Keratinocyte (primary cell): Measurements from ENCODE around the gene FREM2. TPM values are rescaled to one million over a fixed set of nuclear protein-coding genes. Genes with fewer than 3 reads are reported as not detected.
A peak's percentile ranks its signal among the peaks of the same experiment; 100 is the strongest.

Source experiments
- DNase-seq: peaks from one replicate; pipeline ENCODE4 v3.0.0-alpha.2; 2011; ENCODE audit warnings: low read depth, missing footprints, low spot score
- FAIRE-seq: peaks from 2 replicates; lab custom pipeline; 2011; peaks lifted over from hg19 to GRCh38; lab: Jason Lieb, UNC
- H2AFZ ChIP-seq: 2 replicates; pipeline ENCODE4 v1.6.0; 2012; ENCODE audit warnings: low read length, control low read depth, inconsistent platforms; ENCODE audit not compliant: control insufficient read depth
- H3K27ac ChIP-seq: 2 replicates; pipeline ENCODE4 v1.5.1; 2011; ENCODE audit warnings: low read length; ENCODE audit not compliant: control insufficient read depth, insufficient read depth
- H3K27me3 ChIP-seq: 3 replicates; pipeline ENCODE4 v1.6.0; 2011; ENCODE audit warnings: low read length; ENCODE audit not compliant: control insufficient read depth, insufficient read depth; ENCODE audit errors: extremely low read depth
- H3K36me3 ChIP-seq, 2 experiments: 2 replicates in 1 of 2; 3 replicates in 1 of 2; pipeline ENCODE4 v1.5.1; 2011; ENCODE audit warnings: low read length in 2 of 2, mild to moderate bottlenecking in 1 of 2; ENCODE audit not compliant: control insufficient read depth in 2 of 2, insufficient read depth in 2 of 2; ENCODE audit errors: extremely low read depth in 1 of 2
- H3K4me1 ChIP-seq: 3 replicates; pipeline ENCODE4 v1.5.1; 2011; ENCODE audit warnings: low read length; ENCODE audit not compliant: control insufficient read depth, insufficient read depth; ENCODE audit errors: extremely low read depth
- H3K4me2 ChIP-seq: 3 replicates; pipeline ENCODE4 v1.6.0; 2011; ENCODE audit warnings: low read depth, low read length; ENCODE audit not compliant: control insufficient read depth, insufficient read depth; ENCODE audit errors: extremely low read depth
- H3K4me3 ChIP-seq, 3 experiments: fragments of 200-600 bp in 1 of 3; sonication (generic) in 1 of 3; 2 replicates in 2 of 3; 3 replicates in 1 of 3; pipeline ENCODE4 v1.5.1; 2011 to 2016; ENCODE audit warnings: low read length in 3 of 3, mild to moderate bottlenecking in 3 of 3, control low read depth in 2 of 3, inconsistent platforms in 1 of 3, low read depth in 1 of 3, mixed read lengths in 1 of 3, mixed run types in 1 of 3, moderate library complexity in 1 of 3; ENCODE audit not compliant: control insufficient read depth in 2 of 3, insufficient read depth in 2 of 3; ENCODE audit errors: extremely low read depth in 1 of 3
- H3K79me2 ChIP-seq: 2 replicates; pipeline ENCODE4 v1.6.0; 2012; ENCODE audit warnings: low read length; ENCODE audit not compliant: control insufficient read depth, insufficient read depth
- H3K9ac ChIP-seq: 3 replicates; pipeline ENCODE4 v1.6.0; 2011; ENCODE audit warnings: low read length; ENCODE audit not compliant: control insufficient read depth, insufficient read depth; ENCODE audit errors: extremely low read depth
- H3K9me1 ChIP-seq: 3 replicates; pipeline ENCODE4 v1.6.0; 2011; ENCODE audit warnings: low read length; ENCODE audit not compliant: control insufficient read depth, insufficient read depth; ENCODE audit errors: extremely low read depth
- H3K9me3 ChIP-seq: 2 replicates; pipeline ENCODE4 v1.5.1; 2012; ENCODE audit warnings: low read depth, low read length; ENCODE audit not compliant: control insufficient read depth
- H4K20me1 ChIP-seq: 3 replicates; pipeline ENCODE4 v1.6.0; 2011; ENCODE audit warnings: low read length; ENCODE audit not compliant: control insufficient read depth, insufficient read depth; ENCODE audit errors: extremely low read depth
- CTCF ChIP-seq, 3 experiments: IDR thresholded peaks in 1 of 3; conservative IDR thresholded peaks in 1 of 3; optimal IDR thresholded peaks in 1 of 3; 2 replicates in 2 of 3; 3 replicates in 1 of 3; pipeline versions ENCODE3 to v1.5.1; 2011; ENCODE audit warnings: low read length in 3 of 3, mild to moderate bottlenecking in 3 of 3, moderate library complexity in 2 of 3, control low read depth in 1 of 3, inconsistent platforms in 1 of 3; ENCODE audit not compliant: insufficient read depth in 2 of 3; ENCODE audit errors: extremely low read depth in 1 of 3
- EZH2 ChIP-seq: IDR thresholded peaks from one replicate; pipeline ENCODE4 v1.6.1; 2012; ENCODE audit warnings: inconsistent platforms, mild to moderate bottlenecking, low read length, moderate library complexity
- dilution Hi-C: fragments of 300-500 bp; cut with MboI; formaldehyde crosslinking; loops from one replicate; pipeline ENCODE4 v1.7.0; 2020; ENCODE audit warnings: low sequenced_read_pairs; ENCODE audit not compliant: extremely low pct_ligation_motif_present
- polyA plus RNA-seq, 5 experiments: library from polyadenylated mRNA; depleted of rRNA in 3 of 5; stranded (reverse) in 3 of 5; stranded (forward) in 1 of 5; unstranded in 1 of 5; fragments of >200 nt; gene quantifications; 1 replicate in 1 of 5; 2 replicates in 3 of 5; 3 replicates in 1 of 5; pipeline versions ENCODE4 v1.2.1 to v1.2.3, GENCODE V29; 2011 to 2012; ENCODE audit warnings: missing spikeins in 2 of 5, low read depth in 1 of 5, low replicate concordance in 1 of 5

Gene FREM2
- polyA plus RNA-seq, 1 donor (not counting 4 experiments of a cell fraction or from before 2014, with no cell fraction given): 0.01 TPM

GRCh38 chr13:38759390-38759789 lies 72.5 kb downstream of the FREM2 start:
- FAIRE-seq (no peak), DNase-seq (no peak)
- H4K20me1 ChIP-seq: no peaks in the 10 kb centered on the region
- H3K27ac ChIP-seq: no peak overlapping the region
- H3K9me3 ChIP-seq: no peaks in the 10 kb centered on the region
- peaks cover 7% of the 10 kb centered on the region for H3K27me3 ChIP-seq
- dilution Hi-C loops: no loop called here
- H2AFZ ChIP-seq: no peak overlapping the region
- no peak overlapping the region for H3K4me2 ChIP-seq
- H3K4me1 ChIP-seq: no peaks in the 10 kb centered on the region
- H3K36me3 ChIP-seq: no peaks in the 10 kb centered on the region
- H3K9me1 ChIP-seq: no peaks in the 10 kb centered on the region
- H3K79me2 ChIP-seq: no peaks in the 10 kb centered on the region
- TF ChIP-seq CTCF (optimal IDR thresholded peaks at IDR 0.05 in 1 of 3, IDR thresholded peaks at IDR 0.05 in 1 of 3, conservative IDR thresholded peaks at IDR 0.05 in 1 of 3; ENCODE audit: extremely low read depth in 1 of 3, insufficient read depth in 2 of 3, low read length in 3 of 3): no peak
- TF ChIP-seq EZH2: no peak
- no peak overlapping the region for H3K4me3 ChIP-seq
- no peak overlapping the region for H3K9ac ChIP-seq

GRCh38 chr13:38763446-38764381 lies 76.8 kb downstream of the FREM2 start:
- no peaks in the 10 kb centered on the region for H4K20me1 ChIP-seq
- dilution Hi-C loops: no loop called here
- FAIRE-seq: peak; percentile 86
- no peak overlapping the region for H3K9ac ChIP-seq
- H2AFZ ChIP-seq: peak overlapping the region; percentile 59
- H3K36me3 ChIP-seq: no peaks in the 10 kb centered on the region
- H3K4me2 ChIP-seq: peak overlapping the region; percentile 11
- no peak overlapping the region for H3K27ac ChIP-seq
- H3K4me3 ChIP-seq: no peak overlapping the region
- no peak for DNase-seq
- no peaks in the 10 kb centered on the region for H3K9me1 ChIP-seq
- H3K27me3 ChIP-seq: no peaks in the 10 kb centered on the region
- no peaks in the 10 kb centered on the region for H3K9me3 ChIP-seq
- H3K4me1 ChIP-seq: peaks cover 4% of the 10 kb centered on the region
- no peaks in the 10 kb centered on the region for H3K79me2 ChIP-seq
- TF ChIP-seq CTCF (optimal IDR thresholded peaks at IDR 0.05 in 1 of 3, IDR thresholded peaks at IDR 0.05 in 1 of 3, conservative IDR thresholded peaks at IDR 0.05 in 1 of 3; ENCODE audit: extremely low read depth in 1 of 3, insufficient read depth in 2 of 3, low read length in 3 of 3) (peak; percentile 51 to 67 (median 60)), EZH2 (no peak)
